ENCODE results near the gene GPR146. TPM values are rescaled to one million over a fixed set of nuclear protein-coding genes. Genes with fewer than 3 reads are reported as not detected.

Gene GPR146
- total RNA-seq, 4 donors from 2014 or later: 13.6 to 27.9 (median 16.3) TPM

DNA sequence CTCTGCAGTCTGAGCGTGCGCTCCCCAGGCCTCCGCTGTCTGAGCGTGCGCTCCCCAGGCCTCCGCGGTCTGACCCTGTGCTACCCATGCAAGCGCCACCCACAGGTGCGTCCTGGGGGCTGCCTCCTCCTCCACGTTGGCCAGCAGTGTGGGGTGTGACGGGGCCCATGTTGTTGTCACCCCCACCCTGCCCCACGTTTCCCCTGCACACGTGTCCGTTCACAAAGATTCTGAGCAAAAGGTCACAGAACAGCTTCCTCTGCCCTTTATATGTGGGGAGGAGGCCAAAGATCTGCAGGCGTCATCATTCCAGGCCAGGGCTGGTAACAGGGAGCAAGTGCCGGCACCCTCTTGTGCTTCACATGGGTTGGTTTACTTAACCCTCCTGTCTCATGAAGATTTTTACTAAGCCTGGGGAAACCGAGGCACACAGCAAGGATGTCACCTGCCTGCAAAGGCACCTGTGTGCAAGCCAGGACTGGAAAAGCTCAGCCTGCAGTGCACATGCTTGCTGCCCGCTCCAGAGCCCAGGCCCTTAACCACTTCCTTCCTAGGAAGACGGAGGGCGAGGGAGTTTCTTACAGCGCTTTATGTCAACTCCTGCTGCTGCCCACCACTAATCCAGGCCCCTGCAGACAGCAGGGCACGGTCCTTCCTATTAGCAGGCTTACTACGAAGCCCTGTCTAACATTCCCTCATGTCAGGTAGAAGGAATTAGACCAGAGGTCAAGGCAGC, 4.8 kb downstream of the GPR146 start:
- peak overlapping the region in 3 of 4 donors; percentile 46 to 60 (median 49) for H3K27ac ChIP-seq
- H3K4me3 ChIP-seq: no peak overlapping the region
- H3K27me3 ChIP-seq: no peaks in the 10 kb centered on the region
- peaks cover 0 to 95% (median 48%) of the 10 kb centered on the region in 3 donors for H3K4me1 ChIP-seq
- H3K9me3 ChIP-seq: no peaks in the 10 kb centered on the region
- no peak for ATAC-seq
- WGBS, 2 donors (ENCODE audit: low coverage in 1 of 2): 79 to 80% methylated on average over 1 to 5 of the region's 23 CpGs
- TF ChIP-seq POLR2A (IDR thresholded peaks at IDR 0.05) (no peak), POLR2AphosphoS5 (IDR thresholded peaks at IDR 0.05) (no peak), EP300 (IDR thresholded peaks at IDR 0.05) (no peak)
- TF ChIP-seq, protein P1, sequence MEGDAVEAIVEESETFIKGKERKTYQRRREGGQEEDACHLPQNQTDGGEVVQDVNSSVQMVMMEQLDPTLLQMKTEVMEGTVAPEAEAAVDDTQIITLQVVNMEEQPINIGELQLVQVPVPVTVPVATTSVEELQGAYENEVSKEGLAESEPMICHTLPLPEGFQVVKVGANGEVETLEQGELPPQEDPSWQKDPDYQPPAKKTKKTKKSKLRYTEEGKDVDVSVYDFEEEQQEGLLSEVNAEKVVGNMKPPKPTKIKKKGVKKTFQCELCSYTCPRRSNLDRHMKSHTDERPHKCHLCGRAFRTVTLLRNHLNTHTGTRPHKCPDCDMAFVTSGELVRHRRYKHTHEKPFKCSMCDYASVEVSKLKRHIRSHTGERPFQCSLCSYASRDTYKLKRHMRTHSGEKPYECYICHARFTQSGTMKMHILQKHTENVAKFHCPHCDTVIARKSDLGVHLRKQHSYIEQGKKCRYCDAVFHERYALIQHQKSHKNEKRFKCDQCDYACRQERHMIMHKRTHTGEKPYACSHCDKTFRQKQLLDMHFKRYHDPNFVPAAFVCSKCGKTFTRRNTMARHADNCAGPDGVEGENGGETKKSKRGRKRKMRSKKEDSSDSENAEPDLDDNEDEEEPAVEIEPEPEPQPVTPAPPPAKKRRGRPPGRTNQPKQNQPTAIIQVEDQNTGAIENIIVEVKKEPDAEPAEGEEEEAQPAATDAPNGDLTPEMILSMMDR (IDR thresholded peaks at IDR 0.05): no peak
- H3K36me3 ChIP-seq: no peaks in the 10 kb centered on the region

- peaks cover 0 to 100% (median 54%) of the 10 kb centered on the region in 3 donors for H3K4me1 ChIP-seq
- no CpG with 5 or more reads among the region's 8 CpGs for WGBS, 2 donors (ENCODE audit: low coverage in 1 of 2)
- ATAC-seq: no peak
These were observed 5.5 kb downstream of the GPR146 start for GRCh38 chr7:1049801-1050200.

DNA sequence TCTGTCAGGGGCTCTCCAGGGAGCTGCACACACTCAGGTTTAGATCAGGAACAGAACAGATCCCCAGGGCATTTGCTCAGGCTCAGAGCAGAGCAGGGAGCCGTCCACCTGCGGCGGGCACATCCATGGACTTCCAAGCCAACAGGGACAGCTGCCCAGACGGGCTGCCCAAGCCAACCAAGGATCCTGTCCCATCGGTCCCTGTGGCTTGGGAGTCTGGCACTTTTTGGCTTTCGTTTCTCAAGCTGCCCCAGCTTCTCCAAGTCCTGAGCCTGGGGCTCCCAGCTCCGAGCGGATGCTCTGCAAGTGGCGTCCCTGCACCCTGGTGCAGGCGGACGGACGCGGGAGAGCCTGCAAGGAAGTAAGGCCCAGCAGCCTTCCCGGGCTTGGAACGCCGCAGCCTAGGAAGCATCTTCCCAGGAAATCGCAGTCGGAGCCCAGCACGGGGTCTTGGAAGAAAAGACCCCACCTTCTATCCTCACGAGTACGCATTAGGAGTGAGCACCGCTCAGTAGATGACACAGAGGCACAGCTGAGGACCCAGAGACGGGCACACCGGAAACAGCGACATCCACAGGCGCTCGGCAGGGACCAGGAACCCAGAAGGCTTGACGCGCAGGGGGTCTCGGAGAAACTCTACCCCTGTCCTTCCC, 6.0 kb downstream of the GPR146 start:
- Histone ChIP-seq H3K27me3 (no peaks in the 10 kb centered on the region), H3K36me3 (no peaks in the 10 kb centered on the region), H3K27ac (peak overlapping the region in 3 of 4 donors; percentile 76 to 79 (median 79)), H3K4me3 (no peak overlapping the region), H3K4me1 (peaks cover 0 to 100% (median 54%) of the 10 kb centered on the region in 3 donors), H3K9me3 (no peaks in the 10 kb centered on the region)
- TF ChIP-seq EP300 (IDR thresholded peaks at IDR 0.05) (no peak), POLR2AphosphoS5 (IDR thresholded peaks at IDR 0.05) (no peak), POLR2A (IDR thresholded peaks at IDR 0.05) (no peak)
- TF ChIP-seq, protein P1 (IDR thresholded peaks at IDR 0.05): no peak
- 93% methylated on average over 3 of the region's 30 CpGs; no CpG with 5 or more reads in 1 of the 2 donors for WGBS, 2 donors (ENCODE audit: low coverage in 1 of 2)
- no peak for ATAC-seq

More at GRCh38 chr7:1049801-1050200, 5.5 kb downstream of the GPR146 start:
- Histone ChIP-seq H3K4me3 (no peak overlapping the region), H3K36me3 (no peaks in the 10 kb centered on the region), H3K27me3 (no peaks in the 10 kb centered on the region), H3K27ac (peak overlapping the region in 3 of 4 donors; percentile 46 to 60 (median 49)), H3K9me3 (no peaks in the 10 kb centered on the region)
- TF ChIP-seq EP300 (IDR thresholded peaks at IDR 0.05): no peak
- TF ChIP-seq POLR2A (IDR thresholded peaks at IDR 0.05): no peak
- TF ChIP-seq, protein P1 (IDR thresholded peaks at IDR 0.05): no peak
- TF ChIP-seq POLR2AphosphoS5 (IDR thresholded peaks at IDR 0.05): no peak

DNA sequence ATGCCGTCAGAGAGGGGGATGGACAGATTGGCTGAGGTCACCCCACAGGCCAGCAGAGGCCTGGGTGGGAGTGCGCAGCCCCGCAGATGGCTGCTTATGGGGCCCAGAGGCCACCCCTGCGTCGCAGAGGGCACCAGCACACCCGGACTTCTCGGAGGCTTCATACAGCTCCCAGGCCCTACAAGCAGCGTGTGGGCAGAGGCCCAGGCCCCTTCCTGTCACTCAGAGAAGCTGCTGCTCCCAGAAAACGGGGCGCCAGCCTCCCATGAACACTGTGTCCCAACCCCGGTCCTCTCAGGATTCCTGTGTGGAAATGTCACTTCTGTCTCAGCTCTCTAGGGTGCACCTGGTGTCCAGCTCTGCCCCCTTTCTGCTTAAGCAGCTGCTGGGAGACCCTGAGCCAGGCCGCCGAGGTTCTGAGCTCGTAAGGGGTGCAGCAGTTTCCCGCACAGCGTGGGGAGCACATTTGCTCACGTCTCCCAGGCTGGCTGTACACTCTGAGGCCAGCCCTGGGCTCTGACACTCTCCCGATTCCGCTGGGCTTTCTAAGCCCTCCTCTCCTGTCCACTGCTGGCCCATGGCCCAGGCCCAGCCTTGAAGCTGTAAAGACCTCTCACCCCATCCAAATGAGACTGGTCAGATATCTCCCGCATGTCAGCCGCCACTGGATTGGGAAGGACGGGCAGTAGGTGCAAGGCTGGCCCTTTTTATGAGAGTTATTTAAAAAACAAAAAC, 6.8 kb downstream of the GPR146 start:
- Histone ChIP-seq H3K4me3 (no peak overlapping the region), H3K27ac (peak overlapping the region in 3 of 4 donors; percentile 76 to 79 (median 79)), H3K9me3 (no peaks in the 10 kb centered on the region), H3K4me1 (peaks cover 0 to 100% (median 56%) of the 10 kb centered on the region in 3 donors), H3K27me3 (no peaks in the 10 kb centered on the region), H3K36me3 (no peaks in the 10 kb centered on the region)
- no CpG with 5 or more reads among the region's 22 CpGs for WGBS, 2 donors (ENCODE audit: low coverage in 1 of 2)
- TF ChIP-seq POLR2A (IDR thresholded peaks at IDR 0.05): no peak
- TF ChIP-seq POLR2AphosphoS5 (IDR thresholded peaks at IDR 0.05): no peak
- TF ChIP-seq, protein P1 (IDR thresholded peaks at IDR 0.05): no peak
- ATAC-seq: no peak
